Neutrophil (primary cell): ENCODE results near the gene PERM1.
"Not testable (repeated sequence)": the region's sequence is repeated elsewhere in the genome, so short reads cannot be mapped to it uniquely, and the experiment has no call there.

Experiments
- H3K27ac ChIP-seq: fragments of 200-600 bp; sonication (generic); 2 replicates; pipeline ENCODE4 v1.5.1; 2016; ENCODE audit warnings: mild to moderate bottlenecking, moderate library complexity
- H3K27me3 ChIP-seq: fragments of 200-600 bp; sonication (generic); 2 replicates; pipeline ENCODE4 v1.6.0; 2016; ENCODE audit warnings: mild to moderate bottlenecking
- H3K36me3 ChIP-seq: fragments of 200-600 bp; sonication (generic); 2 replicates; pipeline ENCODE4 v1.5.1; 2017
- H3K4me1 ChIP-seq, 2 experiments: fragments of 200-600 bp in 1 of 2; sonication (generic) in 1 of 2; 1 replicate in 1 of 2; 2 replicates in 1 of 2; pipeline versions ENCODE4 v1.5.1 to v1.6.1; 2013 to 2016; ENCODE audit warnings: low read depth in 1 of 2, low read length in 1 of 2, mild to moderate bottlenecking in 1 of 2, moderate library complexity in 1 of 2; ENCODE audit not compliant: control insufficient read depth in 1 of 2, insufficient read depth in 1 of 2
- H3K4me3 ChIP-seq, 2 experiments: fragments of 200-600 bp in 1 of 2; sonication (generic) in 1 of 2; 1 replicate in 1 of 2; 2 replicates in 1 of 2; pipeline ENCODE4 v1.5.1; 2013 to 2016; ENCODE audit warnings: low read depth in 1 of 2, low read length in 1 of 2, mild to moderate bottlenecking in 1 of 2, moderate library complexity in 1 of 2
- H3K9me3 ChIP-seq: fragments of 200-600 bp; sonication (generic); 2 replicates; pipeline ENCODE4 v1.5.1; 2016
- CTCF ChIP-seq: fragments of 200-600 bp; sonication (generic); IDR thresholded peaks from 2 replicates; pipeline ENCODE4 v1.5.1; 2016; ENCODE audit warnings: antibody characterized with exemption

The PERM1 gene

GRCh38 chr1:950881-951280 is 31.0 kb downstream of the PERM1 start:
- Histone ChIP-seq H3K4me1 (peaks cover 9% of the 10 kb centered on the region in 2 experiments), H3K27ac (no peak overlapping the region), H3K4me3 (no peak overlapping the region), H3K36me3 (peaks cover 85% of the 10 kb centered on the region), H3K27me3 (no peaks in the 10 kb centered on the region), H3K9me3 (no peaks in the 10 kb centered on the region)
- no peak for TF ChIP-seq CTCF

GRCh38 chr1:950268-950667 is 31.6 kb downstream of the PERM1 start:
- Histone ChIP-seq H3K36me3 (peaks cover 89% of the 10 kb centered on the region), H3K27ac (no peak overlapping the region), H3K27me3 (no peaks in the 10 kb centered on the region), H3K4me1 (peaks cover 3% of the 10 kb centered on the region in 2 experiments), H3K4me3 (no peak overlapping the region), H3K9me3 (no peaks in the 10 kb centered on the region)
- no peak for TF ChIP-seq CTCF

DNA sequence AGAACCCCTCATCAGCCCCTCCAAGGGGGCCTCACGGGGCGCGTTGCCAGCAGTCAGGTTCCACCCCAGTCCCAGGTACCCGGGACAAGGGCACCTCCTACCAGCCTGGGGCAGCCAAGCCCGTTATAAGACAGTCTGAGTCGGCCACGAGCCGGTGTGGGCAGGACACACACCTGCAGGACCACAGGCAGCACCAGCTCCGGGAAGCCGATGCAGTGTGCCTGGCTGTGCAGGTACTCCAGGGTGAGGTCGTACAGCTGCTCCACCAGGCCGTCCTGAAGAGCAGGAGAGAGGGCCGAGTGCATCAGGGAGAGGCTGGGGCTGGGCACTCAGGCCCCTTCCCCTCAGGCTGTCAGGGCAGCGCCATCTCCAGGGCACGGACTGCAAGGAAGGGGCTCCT is 33.9 kb downstream of the PERM1 start:
- TF ChIP-seq CTCF, result no peak
- H3K4me3 ChIP-seq, result no peak overlapping the region

GRCh38 chr1:946811-947210 is 35.1 kb downstream of the PERM1 start:
- not testable (repeated sequence) for H3K9me3 ChIP-seq, H3K4me1 ChIP-seq, H3K4me3 ChIP-seq, H3K27ac ChIP-seq
- peaks cover 22% of the 10 kb centered on the region for H3K27me3 ChIP-seq
- peaks cover 78% of the 10 kb centered on the region for H3K36me3 ChIP-seq

More for the DNA sequence above, 33.9 kb downstream of the PERM1 start:
- no peaks in the 10 kb centered on the region for H3K9me3 ChIP-seq
- H3K36me3 ChIP-seq, result peaks cover 89% of the 10 kb centered on the region
- H3K27me3 ChIP-seq, result peaks cover 11% of the 10 kb centered on the region
- H3K27ac ChIP-seq, result no peak overlapping the region
- no peaks in the 10 kb centered on the region for H3K4me1 ChIP-seq

DNA sequence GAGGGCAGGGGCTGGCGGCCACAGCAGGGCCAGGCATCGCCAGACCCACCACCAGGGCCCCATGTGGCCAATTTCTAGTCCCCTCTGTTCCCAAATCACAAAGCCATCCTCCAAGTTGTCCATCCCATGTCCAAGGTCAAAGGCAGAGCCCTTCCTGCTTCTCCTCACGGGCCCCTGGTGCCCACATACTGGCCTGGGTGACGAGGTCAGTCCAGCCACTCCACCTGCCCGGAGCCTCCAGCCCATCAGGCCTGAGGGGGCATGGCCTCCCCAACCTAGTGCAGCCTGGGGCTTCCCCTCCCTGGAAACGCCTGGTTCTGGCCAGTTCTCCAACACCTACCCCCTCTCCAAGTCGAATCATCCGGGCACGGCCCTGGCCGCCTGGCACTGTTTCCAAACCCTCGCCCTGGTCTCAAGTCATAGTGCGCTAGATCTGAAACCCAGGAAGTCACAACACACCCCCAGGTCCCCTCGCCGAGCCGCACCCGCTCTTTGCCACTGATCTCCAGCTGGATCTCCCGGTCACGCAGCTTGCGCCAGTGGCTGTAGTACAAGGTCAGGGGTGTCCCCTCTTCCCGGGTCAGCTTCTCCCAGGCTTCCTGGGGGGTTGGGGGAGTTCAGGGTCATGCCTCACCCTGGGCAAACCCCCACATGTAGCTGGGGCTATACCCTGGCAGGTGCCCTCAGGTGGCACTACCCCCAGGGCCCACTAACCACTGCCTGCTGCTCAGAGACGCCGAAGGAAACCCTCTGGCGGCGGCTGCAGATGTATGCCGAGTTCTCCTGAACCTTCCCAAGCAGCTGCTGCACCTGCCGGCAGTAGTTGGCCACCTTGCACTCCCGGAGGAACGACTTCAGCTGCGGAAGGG is 36.0 kb downstream of the PERM1 start:
- H3K27ac ChIP-seq, result no peak overlapping the region
- H3K36me3 ChIP-seq, result peaks cover 69% of the 10 kb centered on the region
- TF ChIP-seq CTCF, result no peak

More for the DNA sequence above, 36.0 kb downstream of the PERM1 start:
- H3K27me3 ChIP-seq, result peaks cover 31% of the 10 kb centered on the region
- H3K9me3 ChIP-seq, result no peaks in the 10 kb centered on the region
- H3K4me3 ChIP-seq, result no peak overlapping the region
- H3K4me1 ChIP-seq, result peaks cover 0 to 13% of the 10 kb centered on the region in 2 experiments
